Nephron progenitor cell (in vitro differentiated cells): ENCODE results near the gene POLR1H.

Source experiments
- DNase-seq: peaks from one replicate; pipeline ENCODE4 v3.0.0; 2021
- H3K27ac Mint-ChIP-seq: 2 replicates; pipeline ENCODE4 v1.8.0; 2021; ENCODE audit warnings: mild to moderate bottlenecking, moderate library complexity, mixed read lengths
- H3K27me3 Mint-ChIP-seq: 2 replicates; pipeline ENCODE4 v1.8.0; 2021; ENCODE audit warnings: mild to moderate bottlenecking, low read depth, mixed read lengths; ENCODE audit not compliant: poor library complexity
- H3K36me3 Mint-ChIP-seq: 2 replicates; pipeline ENCODE4 v1.8.0; 2021; ENCODE audit warnings: low read depth, mixed read lengths
- H3K4me1 Mint-ChIP-seq: 2 replicates; pipeline ENCODE4 v1.8.0; 2021; ENCODE audit warnings: mixed read lengths
- H3K4me3 Mint-ChIP-seq: 2 replicates; pipeline ENCODE4 v1.8.0; 2021; ENCODE audit warnings: mild to moderate bottlenecking, moderate library complexity, mixed read lengths
- H3K9me3 Mint-ChIP-seq: 2 replicates; pipeline ENCODE4 v1.8.0; 2021; ENCODE audit warnings: mild to moderate bottlenecking, moderate library complexity, mixed read lengths
- CTCF ChIP-seq: fragments of 200-600 bp; sonication (generic); IDR thresholded peaks from 2 replicates; pipeline ENCODE4 v1.5.0; 2021; ENCODE audit warnings: antibody characterized with exemption

Gene POLR1H

DNA sequence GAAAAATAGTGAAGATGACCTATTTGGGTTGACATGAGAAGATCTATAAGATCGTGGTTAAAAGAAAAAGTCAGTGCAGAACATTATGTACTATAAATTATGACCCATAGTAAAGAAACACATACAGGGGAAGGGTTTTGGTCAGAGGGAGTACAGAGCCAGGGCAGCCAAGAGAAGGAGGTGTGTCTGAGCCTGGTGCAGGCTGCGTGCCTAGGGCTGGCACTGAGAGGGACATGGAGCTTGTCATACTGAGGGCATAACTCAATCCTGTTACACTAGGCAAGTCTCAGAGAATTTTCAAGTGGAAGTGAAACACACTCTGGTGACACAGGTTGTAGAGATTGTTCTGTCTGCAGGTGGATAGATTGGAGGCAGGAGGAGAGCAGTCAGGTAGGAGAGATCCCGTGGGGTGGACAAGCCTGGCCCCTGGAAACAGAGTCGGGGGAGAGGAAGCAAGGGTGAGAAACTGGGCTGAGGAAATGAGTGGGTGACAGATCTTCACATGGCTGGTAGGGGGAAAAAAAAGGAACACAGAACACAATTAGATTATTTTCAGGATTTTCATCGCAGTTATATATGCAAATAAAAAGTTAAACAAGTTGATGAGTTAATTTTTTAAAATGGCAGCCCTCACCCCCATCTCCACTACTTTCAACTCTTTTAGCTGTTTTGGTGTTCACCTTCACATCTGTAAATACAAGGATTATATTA lies 33.0 kb downstream of the POLR1H start:
- Mint-ChIP-seq H3K9me3 (no peaks in the 10 kb centered on the region), H3K4me3 (no peak overlapping the region), H3K4me1 (peaks cover 12% of the 10 kb centered on the region), H3K27ac (no peak overlapping the region), H3K27me3 (peaks cover 78% of the 10 kb centered on the region), H3K36me3 (no peaks in the 10 kb centered on the region)
- no peak for TF ChIP-seq CTCF
- DNase-seq = no peak

DNA sequence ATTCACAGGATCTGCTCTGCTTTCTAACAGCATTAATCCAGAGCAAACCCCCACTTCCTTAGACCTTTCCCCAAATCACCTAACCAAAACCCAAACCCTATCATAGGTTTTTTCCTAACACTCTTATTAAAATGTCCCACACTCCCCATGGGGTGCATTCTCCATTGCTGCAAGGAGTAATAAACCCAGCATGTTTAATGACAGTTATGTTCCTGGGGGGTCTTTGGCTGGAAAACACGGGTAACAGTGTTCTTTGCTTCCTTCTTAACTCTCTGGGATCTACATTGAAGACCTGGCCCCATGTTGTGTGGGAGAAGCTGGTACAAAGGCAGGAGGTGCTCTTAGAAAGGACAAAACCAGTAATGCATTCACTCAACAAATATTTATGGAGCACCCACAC lies 35.8 kb downstream of the POLR1H start:
- H3K27ac Mint-ChIP-seq = no peak overlapping the region
- DNase-seq = no peak
- no peaks in the 10 kb centered on the region for H3K9me3 Mint-ChIP-seq
- H3K27me3 Mint-ChIP-seq = peaks cover 85% of the 10 kb centered on the region
- H3K4me1 Mint-ChIP-seq = peaks cover 31% of the 10 kb centered on the region
- H3K36me3 Mint-ChIP-seq = no peaks in the 10 kb centered on the region
- no peak overlapping the region for H3K4me3 Mint-ChIP-seq
- no peak for TF ChIP-seq CTCF

DNA sequence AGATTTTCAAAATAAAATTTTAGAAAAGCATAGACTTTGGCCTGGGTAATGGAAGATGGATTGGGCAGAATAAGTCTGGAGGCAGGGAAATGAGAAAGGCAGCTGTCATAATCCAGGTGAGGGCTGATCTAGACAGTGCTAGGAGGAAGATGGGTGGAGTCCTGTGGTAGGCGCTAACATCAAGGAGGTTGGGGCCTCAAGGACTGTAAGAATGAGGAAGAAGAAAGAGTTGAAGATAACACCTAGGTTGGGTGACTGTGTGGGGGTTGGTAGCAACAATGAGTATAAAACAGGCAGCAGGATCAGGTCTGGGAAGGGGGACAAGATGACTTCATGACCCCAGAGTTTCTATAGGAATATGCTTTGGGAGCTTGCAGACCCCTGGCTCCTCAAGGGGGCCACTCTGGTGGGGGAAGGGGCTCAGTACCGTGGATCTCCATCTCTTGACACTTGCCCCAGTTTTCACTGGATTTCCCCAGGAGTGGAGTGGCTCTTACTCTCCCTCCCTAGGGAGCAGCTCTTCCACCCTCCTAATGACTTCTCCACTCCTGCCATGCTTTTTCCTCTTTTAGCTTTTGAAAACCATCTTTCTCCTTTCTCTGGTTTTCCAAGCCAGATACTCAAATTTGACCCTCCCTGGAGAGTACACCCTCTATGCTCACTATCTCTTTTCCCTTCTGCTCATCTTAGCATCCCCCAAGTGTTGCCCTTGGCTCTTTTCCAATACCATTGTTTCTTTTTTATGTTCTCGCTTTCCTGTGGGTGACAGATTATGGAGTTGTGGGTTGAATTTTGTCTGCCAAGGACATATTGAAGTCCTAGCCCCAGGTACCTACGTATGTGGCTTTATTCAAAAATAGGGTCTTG lies 37.1 kb downstream of the POLR1H start:
- Mint-ChIP-seq H3K4me3 (no peak overlapping the region), H3K27ac (no peak overlapping the region), H3K27me3 (peaks cover 97% of the 10 kb centered on the region), H3K9me3 (no peaks in the 10 kb centered on the region), H3K36me3 (no peaks in the 10 kb centered on the region), H3K4me1 (peaks cover 33% of the 10 kb centered on the region)
- DNase-seq = no peak
- TF ChIP-seq CTCF = no peak

GRCh38 chr6:30100154-30100553 lies 39.1 kb downstream of the POLR1H start:
- no peak for TF ChIP-seq CTCF
- Mint-ChIP-seq H3K27ac (no peak overlapping the region), H3K9me3 (no peaks in the 10 kb centered on the region), H3K36me3 (no peaks in the 10 kb centered on the region), H3K4me3 (peak overlapping the region; percentile 75), H3K4me1 (peaks cover 37% of the 10 kb centered on the region), H3K27me3 (peaks cover 97% of the 10 kb centered on the region)
- DNase-seq = no peak

DNA sequence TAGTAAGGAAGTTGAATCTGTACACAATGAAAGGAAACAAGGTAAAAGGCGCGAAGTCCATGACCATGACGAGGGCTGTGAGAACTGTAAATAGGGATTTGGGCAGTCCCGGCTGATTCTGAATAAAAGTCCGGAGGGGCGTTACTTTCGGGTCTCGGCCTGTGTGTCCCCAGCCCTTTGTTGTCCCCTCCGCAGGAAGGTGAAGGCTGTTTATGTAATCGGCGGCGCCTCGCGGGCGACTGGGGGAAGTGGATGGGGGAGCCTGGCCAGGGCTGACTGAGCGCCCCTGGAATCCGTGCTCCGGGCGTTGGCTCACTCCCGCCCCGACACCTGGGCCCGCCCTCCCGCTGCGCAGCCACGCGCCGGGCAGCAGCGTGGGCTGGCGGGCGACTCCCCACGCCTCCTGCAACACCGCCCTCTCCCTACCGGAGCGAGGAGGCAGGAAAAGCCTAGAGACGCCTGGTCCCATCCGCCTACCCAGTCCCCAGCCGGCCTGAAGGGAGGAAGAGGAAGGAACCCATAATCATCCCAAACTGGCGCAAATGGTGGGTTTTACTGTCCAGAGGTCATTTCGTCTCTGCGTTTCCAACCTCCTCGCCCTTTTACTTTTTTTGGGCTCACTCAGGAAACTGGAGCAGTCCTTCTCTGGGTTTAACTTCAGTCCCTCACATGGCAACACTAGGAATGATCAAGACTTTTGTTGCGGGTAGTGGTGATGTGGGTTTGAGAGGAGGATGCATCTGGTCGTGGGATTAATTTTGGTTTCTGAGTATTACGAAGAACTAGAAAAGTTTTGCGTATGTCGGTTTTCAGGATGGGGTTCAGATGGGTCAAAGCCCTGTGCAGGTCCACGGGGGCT lies 39.7 kb downstream of the POLR1H start:
- Mint-ChIP-seq H3K4me1 (peaks cover 33% of the 10 kb centered on the region), H3K4me3 (peak overlapping the region; percentile 78), H3K9me3 (no peaks in the 10 kb centered on the region), H3K27me3 (peaks cover 95% of the 10 kb centered on the region), H3K36me3 (no peaks in the 10 kb centered on the region), H3K27ac (no peak overlapping the region)
- DNase-seq = peak; percentile 45
- no peak for TF ChIP-seq CTCF
